H9 (cell line): Measurements from ENCODE around the gene EDDM3A. TPM values are rescaled to one million over a fixed set of nuclear protein-coding genes. Genes with fewer than 3 reads are reported as not detected.
A peak's percentile ranks its signal among the peaks of the same experiment; 100 is the strongest.

Experiments
- DNase-seq: peaks from one replicate; pipeline ENCODE4 v3.0.0-alpha.2; 2017
- H2AFZ ChIP-seq: one replicate; pipeline ENCODE4 v1.6.1; 2013; ENCODE audit warnings: mild to moderate bottlenecking, low read length, control low read depth, moderate library complexity
- H2AK5ac ChIP-seq: 2 replicates; pipeline ENCODE4 v1.6.1; 2013; ENCODE audit warnings: low read length, control low read depth, mixed read lengths; ENCODE audit not compliant: insufficient read length
- H2BK120ac ChIP-seq: one replicate; pipeline ENCODE4 v1.6.1; 2013; ENCODE audit warnings: low read depth, mild to moderate bottlenecking, low read length, control low read depth, inconsistent platforms; ENCODE audit not compliant: poor library complexity, severe bottlenecking
- H2BK12ac ChIP-seq: 2 replicates; pipeline ENCODE4 v1.6.1; 2013; ENCODE audit warnings: low read length, control low read depth, mixed read lengths, low read depth; ENCODE audit not compliant: insufficient read length
- H2BK15ac ChIP-seq: 2 replicates; pipeline ENCODE4 v1.6.1; 2013; ENCODE audit warnings: low read depth, low read length, control low read depth
- H2BK20ac ChIP-seq: one replicate; pipeline ENCODE4 v1.6.1; 2013; ENCODE audit warnings: low read depth, mild to moderate bottlenecking, low read length, control low read depth, inconsistent platforms; ENCODE audit not compliant: poor library complexity, severe bottlenecking
- H2BK5ac ChIP-seq: 2 replicates; pipeline ENCODE4 v1.6.1; 2013; ENCODE audit warnings: low read length, control low read depth, mixed read lengths; ENCODE audit not compliant: insufficient read length
- H3K14ac ChIP-seq: 2 replicates; pipeline ENCODE4 v1.6.1; 2013; ENCODE audit warnings: low read length, control low read depth; ENCODE audit not compliant: insufficient read depth
- H3K18ac ChIP-seq: 2 replicates; pipeline ENCODE4 v1.6.1; 2013; ENCODE audit warnings: low read depth, mild to moderate bottlenecking, mixed read lengths, low read length, control low read depth; ENCODE audit not compliant: insufficient read length
- H3K23ac ChIP-seq: 2 replicates; pipeline ENCODE4 v1.6.1; 2013; ENCODE audit warnings: low read length, control low read depth, mixed read lengths, low read depth; ENCODE audit not compliant: insufficient read length
- H3K23me2 ChIP-seq: 2 replicates; pipeline ENCODE4 v1.6.1; 2013; ENCODE audit warnings: low read depth, mild to moderate bottlenecking, mixed read lengths, low read length, control low read depth; ENCODE audit not compliant: insufficient read length, poor library complexity, severe bottlenecking
- H3K27ac ChIP-seq: 2 replicates; pipeline ENCODE4 v1.5.1; 2013; ENCODE audit warnings: low read length, control low read depth, mixed read lengths, low read depth; ENCODE audit not compliant: insufficient read length
- H3K27me3 ChIP-seq: 2 replicates; pipeline ENCODE4 v1.6.1; 2013; ENCODE audit warnings: low read length, control low read depth, inconsistent platforms; ENCODE audit not compliant: insufficient read depth
- H3K4ac ChIP-seq: 2 replicates; pipeline ENCODE4 v1.6.1; 2013; ENCODE audit warnings: low read depth, mild to moderate bottlenecking, control low read depth, inconsistent platforms, low read length, moderate library complexity
- H3K4me1 ChIP-seq: 2 replicates; pipeline ENCODE4 v1.6.1; 2013; ENCODE audit warnings: low read length, control low read depth, inconsistent platforms; ENCODE audit not compliant: insufficient read depth
- H3K4me2 ChIP-seq: 2 replicates; pipeline ENCODE4 v1.6.1; 2013; ENCODE audit warnings: low read length, control low read depth, mixed read lengths; ENCODE audit not compliant: insufficient read length, insufficient read depth
- H3K56ac ChIP-seq: 2 replicates; pipeline ENCODE4 v1.6.1; 2013; ENCODE audit warnings: low read depth, mild to moderate bottlenecking, mixed read lengths, low read length, control low read depth; ENCODE audit not compliant: insufficient read length
- H3K79me1 ChIP-seq: 2 replicates; pipeline ENCODE4 v1.6.1; 2013; ENCODE audit warnings: low read depth, mild to moderate bottlenecking, moderate library complexity, low read length, control low read depth, inconsistent platforms; ENCODE audit not compliant: insufficient read depth, poor library complexity, severe bottlenecking
- H3K79me2 ChIP-seq: 2 replicates; pipeline ENCODE4 v1.6.1; 2013; ENCODE audit warnings: low read length, control low read depth, inconsistent platforms; ENCODE audit not compliant: insufficient read depth
- H3K9ac ChIP-seq: 2 replicates; pipeline ENCODE4 v1.6.1; 2013; ENCODE audit warnings: low read length, control low read depth, mixed read lengths; ENCODE audit not compliant: insufficient read length; ENCODE audit errors: extremely low read depth
- H3K9me3 ChIP-seq: one replicate; pipeline ENCODE4 v1.6.1; 2013; ENCODE audit warnings: low read depth, low read length, inconsistent platforms; ENCODE audit not compliant: control insufficient read depth
- H3T11ph ChIP-seq: one replicate; pipeline ENCODE4 v1.6.1; 2013; ENCODE audit warnings: mild to moderate bottlenecking, low read length, control low read depth, inconsistent platforms
- H4K20me1 ChIP-seq: one replicate; pipeline ENCODE4 v1.6.1; 2013; ENCODE audit not compliant: control insufficient read depth, insufficient read length, insufficient read depth
- H4K5ac ChIP-seq: 2 replicates; pipeline ENCODE4 v1.6.1; 2013; ENCODE audit warnings: low read depth, mild to moderate bottlenecking, mixed read lengths, low read length, control low read depth; ENCODE audit not compliant: insufficient read length
- H4K8ac ChIP-seq: replicated peaks from 2 replicates; pipeline ENCODE4 v1.6.1; 2013; ENCODE audit warnings: low read length, control low read depth, mixed read lengths, low read depth; ENCODE audit not compliant: insufficient read length
- H4K91ac ChIP-seq: 2 replicates; pipeline ENCODE4 v1.6.1; 2013; ENCODE audit warnings: low read depth, mild to moderate bottlenecking, moderate library complexity, mixed read lengths, low read length, control low read depth; ENCODE audit not compliant: insufficient read length
- H3K27ac Mint-ChIP-seq, 3 experiments: 2 replicates in 2 of 3; 3 replicates in 1 of 3; pipeline ENCODE4 v1.8.0; 2020 to 2021; ENCODE audit warnings: mixed read lengths in 3 of 3, mild to moderate bottlenecking in 1 of 3, moderate library complexity in 1 of 3
- H3K27me3 Mint-ChIP-seq: 2 replicates; pipeline ENCODE4 v1.8.0; 2021; ENCODE audit warnings: low read depth, mild to moderate bottlenecking, moderate library complexity, mixed read lengths
- H3K36me3 Mint-ChIP-seq, 3 experiments: 2 replicates in 2 of 3; 3 replicates in 1 of 3; pipeline ENCODE4 v1.8.0; 2020 to 2021; ENCODE audit warnings: low read depth in 3 of 3, mixed read lengths in 3 of 3; ENCODE audit not compliant: insufficient read depth in 1 of 3
- H3K4me1 Mint-ChIP-seq, 2 experiments: 2 replicates each; pipeline ENCODE4 v1.8.0; 2020; ENCODE audit warnings: mixed read lengths in 2 of 2
- H3K4me3 Mint-ChIP-seq, 2 experiments: 2 replicates in 1 of 2; 3 replicates in 1 of 2; pipeline ENCODE4 v1.8.0; 2020 to 2021; ENCODE audit warnings: mild to moderate bottlenecking in 2 of 2, mixed read lengths in 2 of 2, moderate library complexity in 1 of 2
- H3K9me3 Mint-ChIP-seq, 2 experiments: 2 replicates in 1 of 2; 3 replicates in 1 of 2; pipeline ENCODE4 v1.8.0; 2020; ENCODE audit warnings: mild to moderate bottlenecking in 2 of 2, mixed read lengths in 2 of 2, moderate library complexity in 1 of 2
- CTCF ChIP-seq: fragments of 200-600 bp; sonication (generic); conservative IDR thresholded peaks from 3 replicates; pipeline ENCODE4 v1.8.0; 2021; ENCODE audit warnings: antibody characterized with exemption, mild to moderate bottlenecking
- WGBS: extraction: QIAGEN DNeasy Blood & Tissue Kit; methylation state at CpG from one replicate; pipeline ENCODE4 v1.1.7; 2013; ENCODE audit warnings: missing lambda C conversion rate, low lambda C conversion rate, mixed read lengths; ENCODE audit not compliant: insufficient read length; ENCODE audit errors: extremely low coverage; 5-methylcytosine and 5-hydroxymethylcytosine counted together
- total RNA-seq: library from RNA; stranded (reverse); gene quantifications from 2 replicates; pipeline ENCODE4 v1.2.1, GENCODE V29; 2021

Gene EDDM3A
- total RNA-seq, 1 experiment from 2014 or later = not detected

DNA sequence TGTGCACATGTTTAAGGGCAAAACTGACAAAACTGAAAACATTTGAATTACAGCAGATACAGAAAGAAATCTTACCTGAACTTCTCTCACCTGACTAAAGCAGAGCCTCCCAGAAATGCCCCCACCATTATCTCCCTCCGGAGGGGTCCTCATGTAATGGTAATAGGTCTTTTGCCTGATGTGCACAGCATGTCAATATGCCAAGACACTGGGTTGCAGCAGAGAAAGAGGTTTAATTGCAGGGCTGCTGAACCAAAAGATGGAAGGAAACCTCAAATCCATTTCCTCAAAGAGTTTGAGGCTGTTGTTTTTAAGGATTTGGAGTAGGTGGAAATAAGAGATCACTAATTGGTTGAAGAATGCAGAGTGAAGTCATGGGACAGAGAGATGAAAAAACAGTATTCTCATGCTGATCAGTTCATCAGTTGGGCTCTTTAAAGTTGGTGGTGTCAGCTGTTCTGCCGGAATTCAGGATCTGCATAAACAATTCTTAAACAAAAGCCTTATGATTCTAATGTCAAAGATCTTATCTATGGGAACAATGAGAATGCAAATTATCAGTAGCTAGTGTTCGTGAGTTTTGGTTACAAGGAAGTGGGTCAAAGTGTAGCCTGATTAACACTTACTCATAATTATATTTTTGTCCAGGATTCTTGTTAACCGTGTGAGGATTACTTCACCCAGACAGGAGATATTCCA lies 38.9 kb upstream of the EDDM3A start:
- Histone ChIP-seq H3K4ac (no peak overlapping the region), H3K27ac (peak overlapping the region; percentile 93)

More for the DNA sequence above, 38.9 kb upstream of the EDDM3A start:
- no peak overlapping the region; a peak in 2 of 7 replicates for H3K27ac Mint-ChIP-seq
- no peak overlapping the region for H3K23ac ChIP-seq
- no peak overlapping the region for H2AK5ac ChIP-seq
- 0 out of 5 replicates have a peak overlapping the region, but pooled peaks of 1 of the 2 experiments have one; percentile 16 for H3K4me3 Mint-ChIP-seq
- peaks cover 0 to 3% of the 10 kb centered on the region in 2 experiments; a peak in 2 of 4 replicates for H3K4me1 Mint-ChIP-seq
- no peak overlapping the region for H3K56ac ChIP-seq
- no peaks in the 10 kb centered on the region for H3K79me2 ChIP-seq
- no peak overlapping the region for H4K91ac ChIP-seq
- no peaks in the 10 kb centered on the region; the same call in 1 of the 2 replicates for H3K4me1 ChIP-seq
- no peak overlapping the region for H2BK120ac ChIP-seq
- no peak for DNase-seq
- H3K9ac ChIP-seq = no peak overlapping the region
- no peak overlapping the region for H4K5ac ChIP-seq
- WGBS = no CpG with 5 or more reads among the region's 4 CpGs
- H4K20me1 ChIP-seq = no peaks in the 10 kb centered on the region
- no peaks in the 10 kb centered on the region for H3K27me3 Mint-ChIP-seq
- no peak overlapping the region for H2BK12ac ChIP-seq
- H3K18ac ChIP-seq = peak overlapping the region; percentile 18
- peaks cover 5 to 9% of the 10 kb centered on the region in 2 experiments for H3K9me3 Mint-ChIP-seq
- no peak overlapping the region for H2BK15ac ChIP-seq
- H3K79me1 ChIP-seq = no peaks in the 10 kb centered on the region
- peaks cover 0 to 6% (median 0%) of the 10 kb centered on the region in 3 experiments; a peak in 4 of 7 replicates for H3K36me3 Mint-ChIP-seq
- no peaks in the 10 kb centered on the region for H3K27me3 ChIP-seq
- peaks cover 15% of the 10 kb centered on the region for H3K9me3 ChIP-seq
- no peak overlapping the region for H3K14ac ChIP-seq
- H3K4me2 ChIP-seq = peak overlapping the region; percentile 17
- H2BK5ac ChIP-seq = no peak overlapping the region
- H2AFZ ChIP-seq = no peak overlapping the region
- no peaks in the 10 kb centered on the region for H3K23me2 ChIP-seq
- no peak overlapping the region for H3T11ph ChIP-seq
- TF ChIP-seq CTCF = no peak
- H2BK20ac ChIP-seq = no peak overlapping the region
- no peak overlapping the region for H4K8ac ChIP-seq
